Suprapubic skin (tissue), 4 donors: Measurements from ENCODE around the gene GPX6. TPM values are rescaled to one million over a fixed set of nuclear protein-coding genes. Genes with fewer than 3 reads are reported as not detected.

ENCODE experiments used
- DNase-seq, 2 donors: peaks; one replicate each; pipeline ENCODE4 v3.0.0-alpha.2; 2019; ENCODE audit warnings: low spot score in 2 of 2
- H3K27ac ChIP-seq: fragments of 200-600 bp; sonication (generic); one replicate; pipeline ENCODE4 v1.5.1; 2019
- H3K27me3 ChIP-seq: fragments of 200-600 bp; sonication (generic); one replicate; pipeline ENCODE4 v1.5.1; 2019
- H3K36me3 ChIP-seq: fragments of 200-600 bp; sonication (generic); one replicate; pipeline ENCODE4 v1.5.1; 2019
- H3K4me1 ChIP-seq: fragments of 200-600 bp; sonication (generic); one replicate; pipeline ENCODE4 v1.5.1; 2019
- H3K4me3 ChIP-seq: fragments of 200-600 bp; sonication (generic); one replicate; pipeline ENCODE4 v1.5.1; 2019; ENCODE audit warnings: mild to moderate bottlenecking
- H3K9me3 ChIP-seq: fragments of 200-600 bp; sonication (generic); one replicate; pipeline ENCODE4 v1.5.1; 2019
- EP300 ChIP-seq: sonication (generic); formaldehyde crosslinking; IDR thresholded peaks from one replicate; pipeline ENCODE4 v1.6.1; 2017; ENCODE audit warnings: antibody characterized with exemption
- POLR2AphosphoS5 ChIP-seq, 3 donors: sonication (generic); formaldehyde crosslinking; IDR thresholded peaks; one replicate each; pipeline ENCODE4 v1.6.1; 2017; ENCODE audit warnings: antibody characterized with exemption in 3 of 3
- WGBS: methylation state at CpG from one replicate; pipeline ENCODE4 v1.1.5; 2018; 5-methylcytosine and 5-hydroxymethylcytosine counted together
- total RNA-seq, 4 donors: library from RNA; depleted of rRNA; stranded (reverse); fragments of >200 nt; gene quantifications; one replicate each; pipeline ENCODE4 v1.1.0, GENCODE V29; 2016
- TF ChIP-seq, protein P1 (sequence below), 2 donors: fragments of 200-600 bp in 1 of 2; fragments of 450-650 bp in 1 of 2; sonication (generic) in 1 of 2; IDR thresholded peaks; one replicate each; pipeline ENCODE4 v1.5.1; 2016 to 2019; ENCODE audit warnings: antibody characterized with exemption in 2 of 2, mild to moderate bottlenecking in 1 of 2, moderate library complexity in 1 of 2

GPX6 gene
- total RNA-seq, 4 donors from 2014 or later: not detected

DNA sequence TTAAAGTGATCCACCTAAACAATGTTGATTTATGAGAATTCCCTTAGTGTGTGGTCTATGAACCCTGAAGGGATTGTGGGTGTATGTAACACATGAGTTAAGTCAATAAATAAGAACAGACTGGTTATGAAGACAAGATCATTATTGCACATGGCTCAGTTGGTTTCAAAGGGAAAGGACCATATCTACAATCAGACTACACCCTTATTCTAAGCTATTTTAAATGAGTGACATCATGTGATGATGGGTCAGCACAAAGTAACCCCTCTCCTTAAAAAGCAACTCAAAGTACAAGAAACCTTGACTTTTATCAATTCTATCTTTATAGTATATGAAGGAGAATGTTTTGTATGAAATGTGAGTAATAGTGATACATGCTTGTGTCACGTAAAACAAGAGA lies 57.0 kb downstream of the GPX6 start:
- DNase-seq: no peak
- TF ChIP-seq EP300 (no peak), POLR2AphosphoS5 (IDR thresholded peaks at IDR 0.05) (no peak)
- TF ChIP-seq, protein P1, sequence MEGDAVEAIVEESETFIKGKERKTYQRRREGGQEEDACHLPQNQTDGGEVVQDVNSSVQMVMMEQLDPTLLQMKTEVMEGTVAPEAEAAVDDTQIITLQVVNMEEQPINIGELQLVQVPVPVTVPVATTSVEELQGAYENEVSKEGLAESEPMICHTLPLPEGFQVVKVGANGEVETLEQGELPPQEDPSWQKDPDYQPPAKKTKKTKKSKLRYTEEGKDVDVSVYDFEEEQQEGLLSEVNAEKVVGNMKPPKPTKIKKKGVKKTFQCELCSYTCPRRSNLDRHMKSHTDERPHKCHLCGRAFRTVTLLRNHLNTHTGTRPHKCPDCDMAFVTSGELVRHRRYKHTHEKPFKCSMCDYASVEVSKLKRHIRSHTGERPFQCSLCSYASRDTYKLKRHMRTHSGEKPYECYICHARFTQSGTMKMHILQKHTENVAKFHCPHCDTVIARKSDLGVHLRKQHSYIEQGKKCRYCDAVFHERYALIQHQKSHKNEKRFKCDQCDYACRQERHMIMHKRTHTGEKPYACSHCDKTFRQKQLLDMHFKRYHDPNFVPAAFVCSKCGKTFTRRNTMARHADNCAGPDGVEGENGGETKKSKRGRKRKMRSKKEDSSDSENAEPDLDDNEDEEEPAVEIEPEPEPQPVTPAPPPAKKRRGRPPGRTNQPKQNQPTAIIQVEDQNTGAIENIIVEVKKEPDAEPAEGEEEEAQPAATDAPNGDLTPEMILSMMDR (IDR thresholded peaks at IDR 0.05): no peak
- no peak overlapping the region for H3K27ac ChIP-seq
- WGBS: 58% methylated on average over 1 of the region's 1 CpG
- no peaks in the 10 kb centered on the region for H3K36me3 ChIP-seq
- no peaks in the 10 kb centered on the region for H3K4me1 ChIP-seq
- H3K9me3 ChIP-seq: no peaks in the 10 kb centered on the region
- H3K27me3 ChIP-seq: peaks cover 43% of the 10 kb centered on the region
- no peak overlapping the region for H3K4me3 ChIP-seq

Other genes with a start within 250 kb of the GPX6 start
- gene ZSCAN26, start 248.7 kb downstream of the GPX6 start, total RNA-seq: 10 to 100 TPM in 2 of 4 donors, 1 to 10 TPM in 2; 4.9 to 23.3 (median 11.4) TPM
- gene PGBD1, start 234.2 kb downstream of the GPX6 start, total RNA-seq: 1 to 10 TPM in 2 of 4 donors, under 1 TPM in 2; 0.64 to 2.3 (median 1.2) TPM
- gene ZSCAN31, start 179.6 kb downstream of the GPX6 start, total RNA-seq: 10 to 100 TPM in 3 of 4 donors, 1 to 10 TPM in 1; 2.8 to 11.3 (median 10.7) TPM
- 1 to 10 TPM; 3.1 to 6.0 (median 4.5) TPM for gene ZKSCAN3, start 165.8 kb downstream of the GPX6 start, total RNA-seq
- gene ZSCAN12, start 116.0 kb downstream of the GPX6 start, total RNA-seq: 1 to 10 TPM; 1.2 to 3.2 (median 2.3) TPM
- 1 to 10 TPM in 2 of 4 donors, under 1 TPM in 1, not detected in 1; 0.68 to 5.9 (median 4.8) TPM for gene ZSCAN23, start 72.3 kb downstream of the GPX6 start, total RNA-seq
- gene GPX5, start 10.1 kb upstream of the GPX6 start, total RNA-seq: not detected